ENCODE results near the gene NPIPA3. TPM values are rescaled to one million over a fixed set of nuclear protein-coding genes. Genes with fewer than 3 reads are reported as not detected.
"Not testable (repeated sequence)": the region's sequence is repeated elsewhere in the genome, so short reads cannot be mapped to it uniquely, and the experiment has no call there.

NPIPA3 gene
- 1.9 TPM in 1 of 2 replicates, not detected in the other for total RNA-seq (2014; rRNA removed; shearing (Covaris generic))

GRCh38 chr16:14703156-14704011 lies at the start of gene NPIPA3:
Gene NPIPA3 (plus strand): TSS chr16:14703411. CDS start chr16:14708944, 5,533 bp downstream.
- not testable (repeated sequence) for DNase-seq (ENCODE audit: low spot score)

- no peak for DNase-seq (ENCODE audit: low spot score)
These were observed 45.1 kb upstream of the NPIPA3 start for GRCh38 chr16:14658063-14658462.

- DNase-seq (ENCODE audit: low spot score): no peak
These were observed 35.6 kb upstream of the NPIPA3 start for GRCh38 chr16:14667347-14668266.

GRCh38 chr16:14668556-14669223 lies 34.5 kb upstream of the NPIPA3 start:
- no peak for DNase-seq (ENCODE audit: low spot score)

GRCh38 chr16:14669776-14670175 lies 33.4 kb upstream of the NPIPA3 start:
- DNase-seq (ENCODE audit: low spot score): no peak

- DNase-seq (ENCODE audit: low spot score): no peak
These were observed 30.7 kb upstream of the NPIPA3 start for GRCh38 chr16:14672403-14672971.

GRCh38 chr16:14676633-14677032 lies 26.6 kb upstream of the NPIPA3 start:
- DNase-seq (ENCODE audit: low spot score): no peak

- no peak for DNase-seq (ENCODE audit: low spot score)
These were observed 25.6 kb upstream of the NPIPA3 start for GRCh38 chr16:14677627-14678026.

GRCh38 chr16:14678748-14679497 lies 24.3 kb upstream of the NPIPA3 start:
- no peak for DNase-seq (ENCODE audit: low spot score)

- not testable (repeated sequence) for DNase-seq (ENCODE audit: low spot score)
These were observed 22.8 kb upstream of the NPIPA3 start for GRCh38 chr16:14680396-14680795.

- DNase-seq (ENCODE audit: low spot score): no peak
These were observed 22.1 kb upstream of the NPIPA3 start for GRCh38 chr16:14681115-14681514.

- no peak for DNase-seq (ENCODE audit: low spot score)
These were observed 21.1 kb upstream of the NPIPA3 start for GRCh38 chr16:14682121-14682520.

GRCh38 chr16:14685870-14686793 lies 17.1 kb upstream of the NPIPA3 start:
- not testable (repeated sequence) for DNase-seq (ENCODE audit: low spot score)

GRCh38 chr16:14694129-14694528 lies 9.1 kb upstream of the NPIPA3 start, which contains the start of gene PLA2G10:
Gene PLA2G10 (minus strand): TSS chr16:14694308. CDS start chr16:14694229, 79 bp downstream.
- not testable (repeated sequence) for DNase-seq (ENCODE audit: low spot score)

GRCh38 chr16:14701859-14702258 lies 1.4 kb upstream of the NPIPA3 start:
- not testable (repeated sequence) for DNase-seq (ENCODE audit: low spot score)

GRCh38 chr16:14702672-14703071 lies 539 bp upstream of the NPIPA3 start:
- not testable (repeated sequence) for DNase-seq (ENCODE audit: low spot score)

- not testable (repeated sequence) for DNase-seq (ENCODE audit: low spot score)
These were observed 30.0 kb downstream of the NPIPA3 start for GRCh38 chr16:14733233-14733632.

GRCh38 chr16:14740832-14741385 lies 37.7 kb downstream of the NPIPA3 start:
- DNase-seq (ENCODE audit: low spot score): not testable (repeated sequence)

- not testable (repeated sequence) for DNase-seq (ENCODE audit: low spot score)
These were observed 38.6 kb downstream of the NPIPA3 start for GRCh38 chr16:14741794-14742193.

Data from H4 (cell line).